Type B pancreatic cell (in vitro differentiated cells): ENCODE measurements around the gene BTF3L4. TPM values are rescaled to one million over a fixed set of nuclear protein-coding genes. Genes with fewer than 3 reads are reported as not detected.
"Not testable (repeated sequence)": the region's sequence is repeated elsewhere in the genome, so short reads cannot be mapped to it uniquely, and the experiment has no call there.

Source experiments
- DNase-seq: peaks from one replicate; pipeline ENCODE4 v3.0.0; 2021; ENCODE audit warnings: mixed read lengths; ENCODE audit not compliant: unreplicated experiment; ENCODE audit errors: extremely low spot score
- H3K27ac Mint-ChIP-seq: 2 replicates; pipeline ENCODE4 v1.8.0; 2021; ENCODE audit warnings: mild to moderate bottlenecking, mixed read lengths
- H3K27me3 Mint-ChIP-seq: 2 replicates; pipeline ENCODE4 v1.8.0; 2021; ENCODE audit warnings: mixed read lengths
- H3K36me3 Mint-ChIP-seq: 2 replicates; pipeline ENCODE4 v1.8.0; 2021; ENCODE audit warnings: mixed read lengths
- H3K4me1 Mint-ChIP-seq: one replicate; pipeline ENCODE4 v1.8.0; 2021; ENCODE audit warnings: mixed read lengths; ENCODE audit not compliant: unreplicated experiment
- H3K4me3 Mint-ChIP-seq: 2 replicates; pipeline ENCODE4 v1.8.0; 2021; ENCODE audit warnings: mild to moderate bottlenecking, mixed read lengths
- H3K9me3 Mint-ChIP-seq: 2 replicates; pipeline ENCODE4 v1.8.0; 2021; ENCODE audit warnings: mixed read lengths
- CTCF ChIP-seq: fragments of 200-600 bp; sonication (generic); conservative IDR thresholded peaks from 2 replicates; pipeline ENCODE4 v1.5.0; 2021; ENCODE audit warnings: antibody characterized with exemption, mild to moderate bottlenecking
- total RNA-seq: library from RNA; stranded (reverse); gene quantifications from 2 replicates; pipeline ENCODE4 v1.2.1, GENCODE V29; 2021; ENCODE audit warnings: low replicate concordance

BTF3L4 gene
- total RNA-seq, 1 donor from 2014 or later, result 73.4 TPM

GRCh38 chr1:52037402-52037814, 18.7 kb upstream of the BTF3L4 start:
- Mint-ChIP-seq H3K36me3 (no peaks in the 10 kb centered on the region), H3K27me3 (no peaks in the 10 kb centered on the region), H3K4me1 (peaks cover 7% of the 10 kb centered on the region), H3K9me3 (no peaks in the 10 kb centered on the region), H3K4me3 (no peak overlapping the region), H3K27ac (no peak overlapping the region)
- TF ChIP-seq CTCF, result no peak
- no peak for DNase-seq

GRCh38 chr1:52037909-52038308, 18.2 kb upstream of the BTF3L4 start:
- Mint-ChIP-seq H3K27ac (no peak overlapping the region), H3K4me1 (peaks cover 7% of the 10 kb centered on the region), H3K4me3 (no peak overlapping the region), H3K36me3 (no peaks in the 10 kb centered on the region), H3K27me3 (no peaks in the 10 kb centered on the region), H3K9me3 (no peaks in the 10 kb centered on the region)
- TF ChIP-seq CTCF, result no peak
- no peak for DNase-seq

GRCh38 chr1:52041551-52042185, 14.4 kb upstream of the BTF3L4 start:
- H3K4me3 Mint-ChIP-seq, result no peak overlapping the region
- DNase-seq, result no peak
- H3K27ac Mint-ChIP-seq, result no peak overlapping the region
- no peak for TF ChIP-seq CTCF
- H3K9me3 Mint-ChIP-seq, result no peaks in the 10 kb centered on the region
- peaks cover 5% of the 10 kb centered on the region for H3K36me3 Mint-ChIP-seq
- no peaks in the 10 kb centered on the region for H3K4me1 Mint-ChIP-seq
- no peaks in the 10 kb centered on the region for H3K27me3 Mint-ChIP-seq

GRCh38 chr1:52045236-52045635, 10.9 kb upstream of the BTF3L4 start:
- Mint-ChIP-seq H3K9me3 (no peaks in the 10 kb centered on the region), H3K27ac (no peak overlapping the region), H3K4me1 (no peaks in the 10 kb centered on the region), H3K36me3 (peaks cover 12% of the 10 kb centered on the region), H3K27me3 (no peaks in the 10 kb centered on the region), H3K4me3 (no peak overlapping the region)
- TF ChIP-seq CTCF, result no peak
- DNase-seq, result no peak

- not testable (repeated sequence) for H3K9me3 Mint-ChIP-seq, DNase-seq, H3K27me3 Mint-ChIP-seq, H3K4me1 Mint-ChIP-seq, H3K4me3 Mint-ChIP-seq, H3K27ac Mint-ChIP-seq
- peaks cover 12% of the 10 kb centered on the region for H3K36me3 Mint-ChIP-seq
These were observed 10.4 kb upstream of the BTF3L4 start for GRCh38 chr1:52045666-52046195.

- not testable (repeated sequence) for H3K27me3 Mint-ChIP-seq, DNase-seq, H3K27ac Mint-ChIP-seq, H3K9me3 Mint-ChIP-seq, H3K4me3 Mint-ChIP-seq
- H3K36me3 Mint-ChIP-seq, result peaks cover 23% of the 10 kb centered on the region
- peaks cover 15% of the 10 kb centered on the region for H3K4me1 Mint-ChIP-seq
These were observed 6.8 kb upstream of the BTF3L4 start for GRCh38 chr1:52049337-52049736.
